GM13977 (cell line): Measurements from ENCODE around the gene NUDT4B.
"Not testable (repeated sequence)": the region's sequence is repeated elsewhere in the genome, so short reads cannot be mapped to it uniquely, and the experiment has no call there.

Experiments
- DNase-seq: peaks from one replicate; pipeline ENCODE4 v3.0.0; 2012; ENCODE audit warnings: low spot score
- in situ Hi-C: fragments of 300-500 bp; cut with MboI; formaldehyde crosslinking; loops from one replicate; pipeline ENCODE4 v1.12.0; 2022; ENCODE audit warnings: low sequenced_read_pairs, low pct_unique_long_range_greater_than_20kb, mixed read lengths, inconsistent platforms; ENCODE audit not compliant: unreplicated experiment

The NUDT4B gene

GRCh38 chr1:148748563-148749334 lies at the start of gene NUDT4B:
NUDT4B (plus strand) TSS chr1:148748774; CDS start chr1:148748953, 179 bp downstream.
- in situ Hi-C loops, DNase-seq: not testable (repeated sequence)

DNA sequence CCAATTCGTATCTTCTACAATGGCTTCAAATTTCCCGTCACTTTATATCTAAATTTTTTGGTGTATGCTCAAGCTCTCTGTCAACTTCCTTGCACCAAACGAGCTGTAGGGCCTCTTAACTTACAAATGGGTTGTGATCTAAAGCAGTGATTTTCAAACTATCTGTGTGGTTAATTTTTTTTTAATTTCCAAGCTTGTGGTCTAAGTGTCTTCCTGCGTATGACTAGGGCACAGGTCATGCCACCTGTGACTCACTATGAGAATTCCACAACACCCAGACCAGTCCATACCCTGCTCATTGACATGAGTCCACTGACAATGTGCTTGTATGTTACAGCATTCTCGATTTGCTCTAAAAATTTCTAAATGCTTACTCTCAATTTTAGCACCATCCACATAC lies 49.2 kb upstream of the NUDT4B start:
- in situ Hi-C loops, DNase-seq: not testable (repeated sequence)

DNA sequence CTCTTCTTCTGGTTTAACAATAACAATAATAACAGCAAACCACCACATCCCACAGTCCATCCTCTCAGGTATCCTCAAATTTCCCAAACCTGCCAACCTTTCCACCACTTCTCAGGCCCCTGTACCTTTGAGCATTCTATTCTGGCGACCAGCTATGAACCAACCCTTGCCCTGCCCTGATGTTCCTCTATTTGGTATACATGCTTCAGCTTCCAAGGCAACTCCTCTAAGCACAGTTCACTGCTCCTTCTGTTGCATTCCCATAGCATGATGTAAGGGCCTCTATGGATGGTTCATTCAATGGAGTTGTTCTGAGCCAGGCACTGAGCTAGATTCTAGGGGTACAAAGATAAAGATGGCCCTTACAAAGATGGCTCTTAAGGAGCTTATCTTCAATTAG lies 46.3 kb upstream of the NUDT4B start:
- in situ Hi-C loops, DNase-seq: not testable (repeated sequence)

- DNase-seq, in situ Hi-C loops: not testable (repeated sequence)
Measured at GRCh38 chr1:148703973-148704591, 44.5 kb upstream of the NUDT4B start.

DNA sequence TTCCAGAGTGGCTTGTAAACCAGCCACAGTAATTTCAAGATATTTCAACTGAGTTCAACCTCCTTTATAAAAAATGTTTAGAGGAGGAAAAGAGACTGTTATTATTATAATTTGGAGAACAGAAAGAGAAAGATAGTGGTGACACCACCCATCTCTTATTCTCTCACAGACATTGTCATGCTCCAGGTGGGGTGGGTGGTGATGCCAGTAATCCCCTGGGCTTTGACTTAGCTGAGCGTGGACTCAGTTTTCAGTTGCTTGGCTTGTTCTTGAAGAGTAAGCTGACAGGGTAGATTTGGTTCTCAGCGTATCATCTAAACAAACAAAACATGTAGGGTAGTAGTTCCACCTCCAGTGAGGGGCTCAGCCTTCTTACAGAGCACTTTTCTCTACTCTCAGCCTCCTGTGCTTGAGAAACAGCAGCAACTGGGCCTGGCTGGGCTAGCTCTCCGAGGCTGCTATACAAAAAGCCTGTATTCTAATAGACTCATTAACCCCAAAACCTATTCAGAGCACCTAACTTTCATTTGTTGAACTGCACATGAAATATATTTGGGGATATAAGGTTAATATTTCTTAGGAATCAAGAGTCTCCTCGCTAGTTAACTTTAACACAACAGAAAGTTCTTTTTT lies 43.1 kb upstream of the NUDT4B start:
- in situ Hi-C loops: not testable (repeated sequence)

DNA sequence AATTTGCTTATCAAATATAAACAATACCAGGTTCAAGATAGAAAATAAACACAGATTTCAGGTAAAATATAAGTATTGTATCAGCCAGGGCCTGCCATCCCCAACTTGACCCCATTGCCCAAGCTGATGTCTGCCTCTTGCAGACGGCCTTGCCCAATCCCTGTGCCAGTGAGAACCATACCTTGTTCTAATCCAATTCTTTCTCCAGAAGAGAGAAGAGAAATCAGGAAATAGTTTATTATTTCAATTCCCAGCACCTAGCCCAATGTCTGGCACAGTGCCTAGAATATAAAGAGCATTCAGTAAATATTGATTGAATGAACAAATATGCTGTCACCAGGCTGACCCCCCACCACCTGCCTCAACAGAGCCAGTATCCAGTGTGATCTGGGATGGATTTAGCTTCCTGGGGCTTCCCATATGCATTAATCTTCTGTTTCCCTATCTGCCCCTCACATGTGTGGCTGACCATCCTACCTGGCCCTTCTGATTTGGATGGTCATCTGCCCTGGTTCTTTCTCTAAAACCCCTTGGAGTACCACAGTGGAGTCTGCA lies 39.7 kb upstream of the NUDT4B start:
- in situ Hi-C loops, DNase-seq: not testable (repeated sequence)

More for the DNA sequence above, 43.1 kb upstream of the NUDT4B start:
- not testable (repeated sequence) for DNase-seq

- in situ Hi-C loops, DNase-seq: not testable (repeated sequence)
Measured at GRCh38 chr1:148710772-148711523, 37.6 kb upstream of the NUDT4B start.

GRCh38 chr1:148712353-148712752 lies 36.2 kb upstream of the NUDT4B start:
- in situ Hi-C loops, DNase-seq: not testable (repeated sequence)

DNA sequence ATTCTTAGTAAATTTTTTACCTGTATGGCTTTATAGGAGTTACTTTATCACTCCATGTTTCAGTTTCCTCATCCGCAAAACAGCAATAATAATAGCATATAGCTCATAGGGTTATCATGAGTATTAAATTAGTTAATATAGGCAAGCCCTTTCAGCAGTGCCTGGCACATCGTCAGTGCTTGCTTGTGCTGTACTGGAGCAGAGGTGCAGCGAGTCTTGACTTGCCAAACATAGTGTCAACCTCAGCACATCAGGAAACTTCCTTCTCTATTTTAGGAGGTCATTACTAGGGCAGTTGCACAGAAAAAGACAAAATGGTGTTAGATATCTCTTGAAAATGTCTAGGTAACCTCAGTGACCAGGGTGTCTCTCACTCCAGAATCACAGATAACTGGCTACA lies 33.1 kb upstream of the NUDT4B start:
- DNase-seq, in situ Hi-C loops: not testable (repeated sequence)

- DNase-seq, in situ Hi-C loops: not testable (repeated sequence)
Measured at GRCh38 chr1:148716966-148717520, 31.5 kb upstream of the NUDT4B start.

DNA sequence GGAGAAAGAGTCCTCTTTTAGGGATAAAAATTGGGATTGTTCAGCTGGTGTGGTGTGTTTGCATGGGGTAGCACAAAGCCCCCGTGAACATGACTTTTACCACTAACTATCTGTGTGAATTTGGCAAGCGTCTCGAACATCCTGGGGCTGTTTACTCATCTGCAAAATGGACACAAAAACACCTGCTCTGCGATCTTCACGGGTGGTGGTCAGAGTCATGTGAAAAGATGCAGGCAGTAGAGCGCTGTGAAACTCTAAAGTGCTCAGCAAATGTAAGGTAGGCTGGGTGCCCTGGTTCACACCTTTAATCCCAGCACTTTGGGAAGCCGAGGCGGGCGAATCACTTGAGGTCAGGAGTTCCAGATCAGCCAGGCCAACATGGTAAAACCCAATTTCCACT lies 27.7 kb upstream of the NUDT4B start:
- DNase-seq, in situ Hi-C loops: not testable (repeated sequence)

- DNase-seq, in situ Hi-C loops: not testable (repeated sequence)
Measured at GRCh38 chr1:148722758-148723157, 25.8 kb upstream of the NUDT4B start.

DNA sequence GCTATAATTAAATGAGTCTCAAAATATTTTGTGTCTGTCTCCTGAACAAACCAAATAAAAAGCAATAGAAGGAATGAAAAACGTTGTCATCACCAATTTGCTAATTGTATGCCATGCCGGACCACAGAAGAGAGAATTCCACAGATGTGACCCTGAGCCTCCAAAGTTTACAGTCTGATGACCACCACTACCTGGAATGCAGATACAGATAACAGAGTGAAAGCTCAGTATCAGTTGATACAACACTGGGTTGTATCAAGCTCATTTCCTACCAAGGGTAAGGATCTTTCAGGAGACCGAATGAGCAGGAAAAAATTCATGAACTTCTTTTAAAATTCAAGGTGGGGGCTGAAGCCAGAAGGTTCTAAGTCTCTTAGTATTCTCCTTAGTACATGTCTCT lies 25.1 kb upstream of the NUDT4B start:
- DNase-seq, in situ Hi-C loops: not testable (repeated sequence)

- in situ Hi-C loops, DNase-seq: not testable (repeated sequence)
Measured at GRCh38 chr1:148724872-148725271, 23.7 kb upstream of the NUDT4B start.

GRCh38 chr1:148727862-148728261 lies 20.7 kb upstream of the NUDT4B start:
- in situ Hi-C loops, DNase-seq: not testable (repeated sequence)

GRCh38 chr1:148729128-148729527 lies 19.4 kb upstream of the NUDT4B start:
- DNase-seq, in situ Hi-C loops: not testable (repeated sequence)

- in situ Hi-C loops, DNase-seq: not testable (repeated sequence)
Measured at GRCh38 chr1:148729541-148729940, 19.0 kb upstream of the NUDT4B start.
